Measurements from ENCODE around the gene TFDP2. TPM values are rescaled to one million over a fixed set of nuclear protein-coding genes. Genes with fewer than 3 reads are reported as not detected.

TFDP2 gene
- total and polyA plus RNA-seq, 2 donors (not counting 1 experiment from before 2014, with no cell fraction given), result 5.5 to 31.7 TPM

- ChIA-PET POLR2A (no interaction called here), CTCF (interaction anchor here (1.3 kb wide), 1 partner anchor 171 kb away, joined by 3 read pairs; the partner anchor contains the start of gene RNF7)
- Mint-ChIP-seq H3K27me3 (no peaks in the 10 kb centered on the region), H3K4me3 (no peak overlapping the region), H3K9me3 (ENCODE audit: insufficient read depth) (no peaks in the 10 kb centered on the region), H3K4me1 (no peaks in the 10 kb centered on the region), H3K27ac (peak overlapping the region; percentile 0)
- Histone ChIP-seq H3K4me1 (ENCODE audit: control insufficient read depth in 2 of 2, insufficient read depth in 2 of 2, low read length in 2 of 2) (no peaks in the 10 kb centered on the region), H3K27me3 (replicated peaks in 1 of 4; ENCODE audit: control extremely low read depth in 1 of 4, control insufficient read depth in 3 of 4, insufficient read depth in 4 of 4, low read length in 3 of 4) (no peaks in the 10 kb centered on the region), H3K36me3 (replicated peaks in 1 of 2; ENCODE audit: control extremely low read depth in 1 of 2, control insufficient read depth in 1 of 2, extremely low read depth in 1 of 2, insufficient read depth in 2 of 2, low read length in 1 of 2) (peaks cover 0 to 6% of the 10 kb centered on the region in 2 experiments), H3K4me2 (replicated peaks; ENCODE audit: low read depth, low read length, poor library complexity, severe bottlenecking) (no peak overlapping the region), H2AFZ (ENCODE audit: insufficient read depth, low read depth, low read length, poor library complexity, severe bottlenecking) (no peak overlapping the region), H3K9ac (ENCODE audit: low read length) (no peak overlapping the region), H3K79me2 (ENCODE audit: control insufficient read depth, insufficient read depth, low read length) (no peaks in the 10 kb centered on the region), H3K9me3 (ENCODE audit: control extremely low read depth in 1 of 3, control insufficient read depth in 2 of 3, insufficient read depth in 1 of 3, low read length in 2 of 3) (no peaks in the 10 kb centered on the region), H3K4me3 (ENCODE audit: control extremely low read depth in 1 of 5, extremely low read depth in 1 of 5, insufficient read depth in 1 of 5, low read depth in 2 of 5, low read length in 4 of 5) (no peak overlapping the region), H3K27ac (ENCODE audit: low read length in 2 of 2) (no peak overlapping the region), H4K20me1 (ENCODE audit: control insufficient read depth, insufficient read depth, low read length, poor library complexity, severe bottlenecking) (no peaks in the 10 kb centered on the region)
- intact Hi-C loops (cut with micrococcal nuclease), result no loop called here
- ATAC-seq (ENCODE audit: low read depth) (no peak), DNase-seq (no peak)
- TF ChIP-seq CTCF (IDR thresholded peaks at IDR 0.05) (no peak), EZH2 (IDR thresholded peaks at IDR 0.05; ENCODE audit: borderline replicate concordance, insufficient read depth, low read depth, low read length, poor library complexity, severe bottlenecking) (no peak)
These were observed 239.9 kb downstream of the TFDP2 start for GRCh38 chr3:141909408-141909807.

- H4K20me1 ChIP-seq (ENCODE audit: control insufficient read depth, insufficient read depth, low read length, poor library complexity, severe bottlenecking), result no peaks in the 10 kb centered on the region
- WGBS (ENCODE audit: insufficient coverage), result 93% methylated on average over 1 of the region's 2 CpGs
- no peak for TF ChIP-seq CTCF (IDR thresholded peaks at IDR 0.05)
- TF ChIP-seq EZH2 (IDR thresholded peaks at IDR 0.05; ENCODE audit: borderline replicate concordance, insufficient read depth, low read depth, low read length, poor library complexity, severe bottlenecking), result no peak
- Mint-ChIP-seq H3K9me3 (ENCODE audit: insufficient read depth) (peaks cover 3% of the 10 kb centered on the region), H3K4me3 (no peak overlapping the region), H3K27ac (no peak overlapping the region), H3K27me3 (no peaks in the 10 kb centered on the region), H3K4me1 (peaks cover 12% of the 10 kb centered on the region)
- no peak overlapping the region for H3K4me3 ChIP-seq (ENCODE audit: control extremely low read depth in 1 of 5, extremely low read depth in 1 of 5, insufficient read depth in 1 of 5, low read depth in 2 of 5, low read length in 4 of 5)
- CTCF ChIA-PET, result interaction anchor here (2.5 kb wide), 1 partner anchor 8 kb away, joined by 9 read pairs; no protein-coding TSS in a partner anchor
- H3K9me3 ChIP-seq (ENCODE audit: control extremely low read depth in 1 of 3, control insufficient read depth in 2 of 3, insufficient read depth in 1 of 3, low read length in 2 of 3), result peaks cover 0 to 8% (median 4%) of the 10 kb centered on the region in 3 donors
- no peaks in the 10 kb centered on the region for H3K27me3 ChIP-seq (replicated peaks in 1 of 4; ENCODE audit: control extremely low read depth in 1 of 4, control insufficient read depth in 3 of 4, insufficient read depth in 4 of 4, low read length in 3 of 4)
- no peak overlapping the region for H3K27ac ChIP-seq (ENCODE audit: low read length in 2 of 2)
- no peak overlapping the region for H3K9ac ChIP-seq (ENCODE audit: low read length)
- DNase-seq, result no peak
- H3K4me1 ChIP-seq (ENCODE audit: control insufficient read depth in 2 of 2, insufficient read depth in 2 of 2, low read length in 2 of 2), result peaks cover 6 to 7% of the 10 kb centered on the region in 2 donors
- POLR2A ChIA-PET, result no interaction called here
- H3K36me3 ChIP-seq (replicated peaks in 1 of 2; ENCODE audit: control extremely low read depth in 1 of 2, control insufficient read depth in 1 of 2, extremely low read depth in 1 of 2, insufficient read depth in 2 of 2, low read length in 1 of 2), result peaks cover 0 to 8% of the 10 kb centered on the region in 2 experiments
- no peak for ATAC-seq (ENCODE audit: low read depth)
- no peak overlapping the region for H3K4me2 ChIP-seq (replicated peaks; ENCODE audit: low read depth, low read length, poor library complexity, severe bottlenecking)
- H2AFZ ChIP-seq (ENCODE audit: insufficient read depth, low read depth, low read length, poor library complexity, severe bottlenecking), result no peak overlapping the region
- intact Hi-C loops (cut with micrococcal nuclease), result no loop called here
- peaks cover 5% of the 10 kb centered on the region for H3K79me2 ChIP-seq (ENCODE audit: control insufficient read depth, insufficient read depth, low read length)
These were observed 244.2 kb downstream of the TFDP2 start for GRCh38 chr3:141905129-141905528.
